Upper lobe of left lung (tissue), 4 donors: ENCODE data around the gene TACC2.

ENCODE experiments used
- POLR2A ChIP-seq, 4 donors: fragments of 450-650 bp; IDR thresholded peaks; one replicate each; pipeline ENCODE4 v1.5.1; 2016 to 2017; ENCODE audit warnings: antibody characterized with exemption in 4 of 4, mild to moderate bottlenecking in 2 of 4
- TF ChIP-seq, protein P1 (sequence below), 6 experiments: fragments of 450-650 bp in 4 of 6; fragments of 200-600 bp in 2 of 6; sonication (generic) in 2 of 6; IDR thresholded peaks; one replicate each; pipeline ENCODE4 v1.5.1; 2016 to 2019; ENCODE audit warnings: antibody characterized with exemption in 6 of 6

DNA sequence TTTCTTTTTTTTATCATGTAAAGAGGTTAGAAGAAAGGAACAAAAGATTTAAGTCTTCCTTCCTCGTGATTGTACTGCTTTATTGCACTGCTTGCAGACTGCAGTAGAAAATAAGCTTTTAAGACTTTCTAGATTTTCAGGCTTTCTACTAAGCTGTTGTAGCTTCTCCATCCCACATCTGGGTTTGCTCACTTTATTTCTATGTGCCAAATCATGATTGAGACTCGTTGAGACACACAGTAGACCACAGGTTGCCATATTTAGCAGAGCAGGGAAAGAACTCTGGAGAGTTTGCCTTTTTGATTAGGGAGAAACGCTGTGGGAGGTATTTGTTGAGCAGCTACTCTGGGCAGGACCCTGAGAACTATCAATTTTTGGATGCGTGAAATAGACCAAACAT, 192.9 kb downstream of the TACC2 start:
- TF ChIP-seq, protein P1, sequence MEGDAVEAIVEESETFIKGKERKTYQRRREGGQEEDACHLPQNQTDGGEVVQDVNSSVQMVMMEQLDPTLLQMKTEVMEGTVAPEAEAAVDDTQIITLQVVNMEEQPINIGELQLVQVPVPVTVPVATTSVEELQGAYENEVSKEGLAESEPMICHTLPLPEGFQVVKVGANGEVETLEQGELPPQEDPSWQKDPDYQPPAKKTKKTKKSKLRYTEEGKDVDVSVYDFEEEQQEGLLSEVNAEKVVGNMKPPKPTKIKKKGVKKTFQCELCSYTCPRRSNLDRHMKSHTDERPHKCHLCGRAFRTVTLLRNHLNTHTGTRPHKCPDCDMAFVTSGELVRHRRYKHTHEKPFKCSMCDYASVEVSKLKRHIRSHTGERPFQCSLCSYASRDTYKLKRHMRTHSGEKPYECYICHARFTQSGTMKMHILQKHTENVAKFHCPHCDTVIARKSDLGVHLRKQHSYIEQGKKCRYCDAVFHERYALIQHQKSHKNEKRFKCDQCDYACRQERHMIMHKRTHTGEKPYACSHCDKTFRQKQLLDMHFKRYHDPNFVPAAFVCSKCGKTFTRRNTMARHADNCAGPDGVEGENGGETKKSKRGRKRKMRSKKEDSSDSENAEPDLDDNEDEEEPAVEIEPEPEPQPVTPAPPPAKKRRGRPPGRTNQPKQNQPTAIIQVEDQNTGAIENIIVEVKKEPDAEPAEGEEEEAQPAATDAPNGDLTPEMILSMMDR (IDR thresholded peaks at IDR 0.05), result no peak
- no peak for TF ChIP-seq POLR2A (IDR thresholded peaks at IDR 0.05)
